Measurements from ENCODE around the gene USP2.

The USP2 gene

DNA sequence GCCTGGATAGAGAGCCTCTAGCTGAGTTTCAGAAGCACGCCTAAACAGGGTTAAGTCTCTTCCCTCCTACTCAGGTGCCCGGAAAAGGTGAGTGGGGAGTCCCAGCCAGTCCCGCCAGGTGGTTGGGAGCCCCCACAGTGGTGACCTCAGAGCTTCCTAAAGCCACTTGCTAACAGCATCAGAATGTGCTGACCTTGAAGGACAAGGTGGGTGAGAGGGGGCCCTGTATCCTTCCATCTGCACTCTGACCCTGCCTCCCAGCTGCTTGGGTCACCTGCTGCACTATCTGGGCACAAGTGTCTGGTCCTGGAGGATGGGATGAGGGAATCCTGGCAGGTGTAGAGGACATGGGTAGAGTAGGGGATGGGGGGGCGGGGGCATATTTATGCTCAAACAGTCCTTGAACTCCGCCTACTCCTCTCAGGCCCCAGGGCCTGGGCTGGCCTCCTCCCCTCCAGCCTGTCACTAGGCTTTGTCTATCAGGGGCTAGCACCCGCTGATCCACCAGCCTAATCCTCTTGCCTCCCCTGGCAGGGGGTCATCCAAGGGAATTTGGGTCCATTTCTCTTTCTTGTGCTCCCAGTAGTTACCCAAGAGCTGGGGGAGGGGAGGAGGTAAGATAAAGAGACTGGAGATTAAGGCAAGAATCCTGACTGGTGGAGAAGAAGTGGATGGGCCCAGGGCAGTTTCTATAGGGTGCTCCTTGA is 3.4 kb downstream of the USP2 start:
- DNase-seq (ENCODE audit: low read depth in 4 of 4, low spot score in 1 of 4), result no peak

DNA sequence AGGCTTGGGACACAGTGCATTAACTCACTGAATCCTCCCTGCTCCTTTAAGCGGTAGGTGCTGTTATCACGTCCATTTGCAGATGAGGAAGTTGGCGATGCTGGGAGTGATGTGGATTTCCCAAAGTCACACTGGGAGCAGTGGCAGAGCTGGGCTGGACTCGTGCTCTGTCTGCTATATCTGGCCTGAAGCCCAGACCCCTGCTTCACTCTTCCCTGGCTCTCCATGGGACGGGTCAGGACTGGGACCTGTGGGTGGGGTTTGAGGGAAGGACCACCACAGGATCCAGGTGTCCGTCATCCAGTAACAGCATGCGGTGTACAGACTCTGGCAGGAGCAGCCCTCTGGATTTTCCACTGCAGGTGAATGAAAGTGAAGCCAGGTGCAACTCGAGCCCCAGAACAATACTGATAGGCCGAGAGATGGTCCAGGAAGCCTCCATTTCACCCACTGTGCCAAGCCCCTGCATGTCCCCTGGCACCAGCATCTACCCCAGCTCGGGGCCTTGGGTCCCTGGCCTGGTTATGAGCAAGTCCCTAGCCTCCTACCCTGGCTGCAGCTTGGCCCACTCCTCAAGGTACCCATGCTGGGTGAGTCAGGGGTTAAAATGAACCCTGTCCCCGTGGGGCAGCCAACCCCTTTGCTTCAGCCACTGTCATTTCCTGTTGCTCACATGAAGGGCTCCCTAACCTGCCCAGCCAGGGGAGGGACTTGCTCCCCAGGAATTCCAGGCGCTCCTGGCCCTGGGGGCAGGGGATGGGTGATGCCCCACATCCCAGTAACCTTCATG is 4.2 kb downstream of the USP2 start:
- no peak for DNase-seq (ENCODE audit: low read depth in 4 of 4, low spot score in 1 of 4)

DNA sequence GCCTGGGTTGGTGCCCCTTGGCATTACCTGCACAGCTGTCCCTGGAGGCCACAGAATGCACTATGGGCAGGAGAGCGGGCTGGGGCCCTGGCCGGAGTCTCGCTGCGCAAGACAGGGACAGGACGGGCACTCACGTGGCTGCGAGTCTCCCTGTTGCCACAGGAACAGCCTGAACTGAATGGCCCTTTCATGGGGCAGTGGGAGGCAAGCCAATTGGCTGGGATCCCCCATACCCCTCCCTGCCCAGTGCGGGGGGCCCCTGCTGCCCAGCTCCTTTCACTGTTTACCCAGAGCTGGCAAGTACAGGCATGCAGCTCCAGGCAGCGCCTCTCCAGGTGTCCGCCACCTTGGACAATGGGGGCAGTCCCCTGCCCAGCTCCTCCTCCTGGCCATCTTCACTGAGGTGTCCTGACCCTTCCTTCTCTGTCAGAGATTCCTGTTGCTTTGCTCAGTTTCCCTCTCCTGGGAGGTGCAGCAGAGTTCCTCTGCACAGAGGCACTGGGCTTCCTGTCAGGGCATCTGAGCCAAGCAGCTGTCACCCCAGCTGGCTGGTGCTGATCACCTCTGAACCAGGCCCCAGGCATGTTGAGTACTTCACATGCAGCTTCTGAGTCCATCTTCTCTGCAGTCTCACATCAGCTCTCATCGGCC is 5.2 kb downstream of the USP2 start:
- DNase-seq (ENCODE audit: low read depth in 4 of 4, low spot score in 1 of 4), result no peak

DNA sequence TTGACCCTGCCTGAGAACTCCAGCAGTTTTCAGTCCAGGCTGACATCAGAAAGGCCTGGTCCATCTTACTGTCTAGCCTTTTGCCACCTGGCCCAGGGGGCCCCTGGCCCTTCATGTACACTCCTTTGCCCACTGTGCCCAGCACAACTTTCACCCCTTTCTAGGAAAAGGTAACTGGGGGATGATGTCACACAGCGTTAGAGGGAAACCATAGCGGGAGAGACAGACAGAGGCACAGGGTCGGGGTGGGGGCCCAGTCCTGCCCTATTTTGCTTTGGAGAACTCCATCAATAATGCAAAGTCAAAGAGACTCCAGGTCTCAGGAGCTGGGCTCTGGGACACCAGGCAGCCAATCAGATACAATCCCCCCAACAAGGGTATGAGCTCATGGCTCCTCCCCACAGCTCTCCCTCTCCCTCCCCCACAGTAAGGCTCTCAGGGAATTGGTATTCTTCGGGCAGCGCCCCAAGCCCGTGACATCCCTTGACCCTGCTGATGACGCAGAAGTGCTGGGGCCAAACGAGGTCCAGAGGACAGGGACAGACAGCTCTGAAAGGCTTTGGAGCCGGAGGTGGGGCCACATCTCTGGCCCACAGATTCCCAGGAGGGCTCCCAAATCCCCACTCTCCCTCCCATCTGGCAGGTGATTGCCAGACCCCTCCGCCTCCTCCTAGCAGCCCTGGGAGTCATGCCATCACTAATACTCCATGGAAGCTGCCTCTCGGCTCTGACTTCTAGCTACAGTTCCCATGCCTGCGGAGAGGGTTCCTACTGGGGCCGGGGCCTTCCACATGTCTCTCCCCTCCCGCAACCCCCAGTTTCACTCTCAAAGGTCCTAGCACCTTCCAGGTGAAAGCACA is 5.9 kb downstream of the USP2 start:
- no peak for DNase-seq (ENCODE audit: low read depth in 4 of 4, low spot score in 1 of 4)

DNA sequence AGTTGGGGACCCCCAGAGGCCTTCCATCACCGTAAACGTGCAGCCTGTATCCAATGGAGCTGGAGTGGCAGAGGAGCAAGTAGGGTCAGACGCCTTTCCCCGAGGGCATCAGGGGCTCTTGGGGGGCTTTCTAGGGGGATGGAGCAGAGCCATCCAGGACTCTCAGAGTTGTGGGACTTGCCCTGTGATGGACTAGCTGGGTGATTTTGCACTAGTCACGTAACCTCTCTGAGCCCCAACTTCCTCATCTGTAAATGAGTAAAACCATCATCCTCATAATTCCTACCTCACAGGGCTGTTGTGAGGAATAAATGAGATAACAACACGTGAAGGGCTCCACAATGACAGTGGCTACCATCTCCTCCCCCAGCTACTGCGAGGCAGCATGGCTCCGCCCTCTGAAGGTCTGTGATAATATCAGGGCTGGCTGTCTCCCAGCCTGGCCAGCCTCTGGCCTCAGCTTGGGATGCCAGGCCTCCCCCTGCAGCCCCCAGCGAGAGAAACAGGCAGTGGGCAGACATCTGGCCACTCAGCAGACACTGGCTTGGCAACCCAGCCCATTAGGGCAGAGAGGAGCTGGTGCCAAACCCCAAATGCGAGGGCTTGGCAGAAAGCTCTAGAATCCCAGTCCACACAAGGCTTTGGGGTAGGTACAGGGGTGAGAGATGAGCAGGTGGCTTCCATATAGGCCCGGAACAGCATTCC is 6.7 kb downstream of the USP2 start:
- no peak for DNase-seq (ENCODE audit: low read depth in 4 of 4, low spot score in 1 of 4)

DNA sequence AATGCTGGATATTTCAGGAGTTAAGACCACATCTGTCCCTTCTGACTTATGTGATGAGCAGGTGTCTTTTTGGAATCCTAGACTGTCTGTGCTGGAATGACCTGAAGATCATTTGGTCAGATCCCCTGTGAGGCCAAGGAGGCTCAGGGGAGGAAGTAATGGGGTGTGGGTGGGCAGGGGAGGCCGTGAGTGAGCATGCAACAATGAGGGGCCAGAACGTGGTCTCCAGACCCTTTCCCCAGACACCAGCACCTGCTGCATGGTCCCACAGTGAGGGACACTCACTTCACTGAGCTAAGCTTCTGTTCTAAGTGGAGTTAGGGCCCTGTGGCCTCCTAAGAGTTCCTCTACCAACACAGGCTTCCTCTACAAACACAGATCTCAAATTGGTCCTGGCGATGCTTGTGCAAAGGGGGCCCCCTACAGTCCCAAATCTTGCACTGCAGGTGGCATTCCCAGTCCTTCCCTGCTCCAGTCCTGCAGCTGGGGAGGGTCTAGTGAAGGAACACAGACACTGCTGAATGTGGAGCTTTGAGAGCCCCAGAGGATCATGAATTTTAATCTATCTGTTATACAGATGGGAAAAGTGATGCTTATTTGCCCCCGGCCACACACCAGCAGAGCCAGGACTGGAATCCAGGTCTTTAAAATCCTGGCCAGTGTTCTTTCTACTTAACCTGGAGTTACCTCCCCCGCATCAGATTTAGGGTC is 7.4 kb downstream of the USP2 start:
- peak in 1 of 4 experiments; percentile 25 for DNase-seq (ENCODE audit: low read depth in 4 of 4, low spot score in 1 of 4)

DNA sequence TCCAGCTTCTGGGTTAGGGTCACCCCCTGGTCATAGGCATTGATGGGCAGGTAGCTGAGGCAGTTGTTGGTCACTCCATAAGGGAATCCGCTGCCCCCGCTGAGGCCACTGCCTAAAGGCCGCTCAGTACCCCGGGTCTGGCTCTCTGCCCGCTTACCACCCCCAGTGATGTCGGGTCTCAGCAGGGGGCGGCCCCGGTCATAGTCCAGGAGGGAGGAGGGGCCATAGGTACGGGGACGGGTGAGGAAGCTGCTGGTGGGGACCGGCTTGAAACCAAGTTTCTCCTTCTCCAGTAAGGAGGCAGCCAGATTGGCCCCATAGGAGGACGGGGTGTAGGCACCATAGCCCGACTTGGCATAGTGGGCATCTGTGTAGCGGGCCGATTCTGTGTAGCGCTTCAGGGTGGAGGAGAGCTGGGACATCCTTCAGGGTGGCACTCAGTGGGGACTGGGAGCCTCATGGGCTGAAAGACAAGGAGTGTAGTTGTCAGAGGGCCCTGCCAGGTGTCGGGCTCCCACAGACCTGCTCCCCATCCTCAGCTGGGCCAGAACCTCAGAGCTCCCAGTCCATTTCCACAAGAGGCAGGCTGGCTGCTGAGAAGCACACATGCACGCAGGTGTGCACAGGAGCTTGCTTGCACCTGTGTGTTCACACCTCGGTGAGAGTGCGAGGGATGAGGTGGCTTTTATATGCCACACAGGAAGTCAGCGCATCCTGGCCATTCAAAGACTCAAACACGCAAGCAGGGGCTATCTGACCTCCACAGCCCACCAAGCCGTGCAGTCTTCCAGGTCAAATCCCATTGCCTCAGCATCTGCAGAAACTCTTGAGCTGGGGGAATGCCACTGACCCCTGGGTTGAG is 8.2 kb downstream of the USP2 start:
- no peak for DNase-seq (ENCODE audit: low read depth in 4 of 4, low spot score in 1 of 4)

DNA sequence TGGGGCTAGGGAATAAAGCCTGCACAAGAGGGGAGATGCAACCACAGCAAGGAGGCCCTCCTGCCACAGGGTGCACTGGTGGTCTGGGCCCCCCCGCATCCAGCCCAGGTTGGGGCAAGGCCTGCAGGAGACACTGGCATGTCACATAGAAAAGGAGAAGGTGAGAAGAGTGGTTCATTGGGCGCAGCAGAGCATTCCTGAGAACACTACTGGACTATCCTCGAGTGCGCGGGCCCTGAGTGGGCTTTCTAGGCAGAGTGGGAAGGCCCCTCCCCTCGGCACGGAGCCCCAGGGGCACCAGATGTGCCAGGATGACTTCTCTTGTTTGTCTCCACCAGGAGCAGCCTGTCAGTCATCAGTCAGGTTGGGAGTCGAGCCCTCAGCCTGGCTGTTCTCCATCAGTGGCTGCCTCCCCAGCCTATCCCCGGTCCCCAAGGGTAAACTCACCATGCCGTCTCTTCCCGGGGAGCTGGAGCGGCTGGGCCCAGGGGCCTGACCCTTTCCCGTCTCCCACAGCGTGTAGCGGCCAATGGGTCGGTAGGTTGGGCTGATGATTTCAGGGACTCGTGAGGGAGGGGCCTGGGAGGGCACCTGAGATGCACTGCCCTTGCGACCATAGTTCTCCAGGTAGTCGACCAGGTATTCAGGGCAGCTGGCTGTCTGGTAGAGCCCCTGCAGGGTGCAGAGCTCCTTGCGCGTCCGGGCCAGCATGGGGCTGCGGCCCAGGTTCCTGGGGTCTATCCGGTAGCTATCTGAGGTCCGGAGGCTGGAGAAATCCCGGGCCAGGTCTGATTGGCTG is 9.0 kb downstream of the USP2 start:
- DNase-seq (ENCODE audit: low read depth in 4 of 4, low spot score in 1 of 4), result no peak

DNA sequence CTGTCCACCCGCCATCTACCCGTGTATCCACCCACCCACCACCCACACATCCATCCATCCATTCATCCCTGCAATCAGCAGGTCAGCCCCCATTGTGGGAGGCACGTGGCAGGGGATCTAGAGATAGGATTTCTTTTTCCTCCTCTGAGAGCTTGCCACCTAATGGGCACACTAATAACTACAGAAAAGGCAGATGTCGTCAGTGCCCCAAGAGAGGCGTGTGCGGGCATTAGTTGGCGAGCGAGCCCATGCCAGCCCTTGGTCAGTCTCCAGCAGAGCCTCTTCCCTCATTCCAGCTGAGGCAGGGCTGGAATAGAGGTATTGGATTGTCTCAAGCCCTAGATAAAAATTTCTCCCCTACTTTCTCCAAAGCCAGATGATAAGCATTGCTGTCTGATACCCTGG is 9.7 kb downstream of the USP2 start:
- no peak for DNase-seq (ENCODE audit: low read depth in 4 of 4, low spot score in 1 of 4)

DNA sequence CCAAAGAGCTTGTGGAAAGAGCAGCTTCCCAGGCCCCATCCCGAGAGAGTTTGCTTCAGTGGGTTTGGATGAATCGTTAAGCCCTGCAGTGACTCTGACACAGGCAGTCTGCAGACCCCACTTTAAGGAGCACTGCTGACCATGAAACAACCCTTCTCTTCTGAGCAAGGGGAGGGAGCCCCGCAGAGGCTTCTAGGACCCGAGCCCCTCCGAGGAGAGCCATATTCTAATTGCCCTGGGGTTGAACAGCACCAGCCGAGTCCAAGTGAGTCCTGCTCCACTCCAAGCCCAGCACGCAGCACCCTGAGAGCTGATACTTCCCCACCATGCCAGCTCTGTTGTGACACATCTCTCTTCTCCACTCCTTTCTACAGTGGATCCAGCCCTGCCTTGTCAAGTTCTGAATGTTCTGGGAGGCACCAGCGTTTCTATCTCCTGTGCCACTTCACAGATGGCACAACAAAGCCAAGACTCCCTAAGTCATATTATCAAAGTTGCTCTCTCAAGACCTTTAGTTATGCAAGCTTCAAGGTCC is 10.4 kb downstream of the USP2 start:
- no peak for DNase-seq (ENCODE audit: low read depth in 4 of 4, low spot score in 1 of 4)

DNA sequence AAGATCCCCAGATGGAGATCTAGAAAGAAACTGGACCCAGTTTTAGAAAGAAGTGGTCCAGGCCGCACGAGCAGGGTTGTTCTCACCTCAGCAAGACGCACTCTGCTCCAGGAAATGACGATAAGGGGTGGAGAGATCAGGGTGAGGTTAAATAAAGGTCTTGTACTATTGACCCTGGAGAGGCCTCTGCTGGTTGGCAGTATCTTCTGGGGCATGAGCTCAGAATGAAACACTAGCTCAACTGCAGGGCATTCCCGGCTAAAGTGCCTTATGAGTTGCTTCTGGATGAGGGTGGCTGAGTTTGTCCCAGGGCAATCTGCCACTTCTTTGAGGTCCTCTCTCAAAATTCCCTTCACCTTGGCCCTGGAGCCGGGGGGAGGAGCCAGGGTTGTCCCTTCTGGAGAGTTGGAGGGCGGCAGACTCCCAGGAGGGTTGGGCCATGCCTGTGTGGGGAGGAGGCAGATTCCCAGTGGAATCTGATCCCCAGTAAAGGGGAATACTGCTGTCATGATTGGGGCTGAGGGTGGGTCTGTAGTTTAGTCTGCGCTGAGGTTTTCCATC is 10.9 kb downstream of the USP2 start:
- DNase-seq (ENCODE audit: low read depth in 4 of 4, low spot score in 1 of 4), result no peak

DNA sequence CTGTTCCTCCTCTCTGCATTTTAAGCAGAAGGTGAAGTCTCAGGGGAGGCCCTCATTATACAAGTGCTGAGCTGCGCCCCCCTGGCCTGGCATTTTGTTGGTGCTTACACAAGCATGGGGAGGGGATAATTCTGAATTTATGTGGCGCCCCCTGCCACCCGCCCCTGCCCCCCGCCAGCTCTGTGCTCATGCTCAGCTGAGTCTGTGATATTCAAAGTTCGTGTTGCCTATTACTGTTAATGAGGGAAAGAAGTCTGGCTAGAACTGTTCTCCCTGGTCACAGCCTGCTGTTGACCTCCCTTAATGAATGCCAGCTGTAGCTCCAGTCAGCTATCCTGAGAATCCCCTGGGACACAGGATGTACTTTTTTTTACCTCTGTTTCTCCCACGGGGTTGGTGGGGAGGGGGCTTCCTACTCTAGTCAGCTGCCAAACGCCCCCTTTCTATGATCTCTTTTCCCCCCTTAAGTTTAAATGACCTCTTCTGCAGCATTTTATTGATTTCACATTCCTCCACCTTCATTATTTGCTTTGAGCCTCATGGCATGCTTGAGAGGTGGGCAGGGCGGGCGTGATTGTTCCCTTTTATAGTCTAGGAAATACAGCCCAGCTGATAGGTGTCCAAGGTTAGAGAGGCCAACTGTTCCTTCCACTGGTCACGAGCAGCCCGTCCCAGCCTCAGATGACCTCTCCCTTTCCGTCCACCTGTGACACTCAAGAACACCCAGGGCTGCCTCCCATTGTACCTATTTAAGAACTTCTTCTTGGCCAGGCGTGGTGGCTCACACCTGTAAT is 12.2 kb downstream of the USP2 start:
- DNase-seq (ENCODE audit: low read depth in 4 of 4, low spot score in 1 of 4), result no peak

DNA sequence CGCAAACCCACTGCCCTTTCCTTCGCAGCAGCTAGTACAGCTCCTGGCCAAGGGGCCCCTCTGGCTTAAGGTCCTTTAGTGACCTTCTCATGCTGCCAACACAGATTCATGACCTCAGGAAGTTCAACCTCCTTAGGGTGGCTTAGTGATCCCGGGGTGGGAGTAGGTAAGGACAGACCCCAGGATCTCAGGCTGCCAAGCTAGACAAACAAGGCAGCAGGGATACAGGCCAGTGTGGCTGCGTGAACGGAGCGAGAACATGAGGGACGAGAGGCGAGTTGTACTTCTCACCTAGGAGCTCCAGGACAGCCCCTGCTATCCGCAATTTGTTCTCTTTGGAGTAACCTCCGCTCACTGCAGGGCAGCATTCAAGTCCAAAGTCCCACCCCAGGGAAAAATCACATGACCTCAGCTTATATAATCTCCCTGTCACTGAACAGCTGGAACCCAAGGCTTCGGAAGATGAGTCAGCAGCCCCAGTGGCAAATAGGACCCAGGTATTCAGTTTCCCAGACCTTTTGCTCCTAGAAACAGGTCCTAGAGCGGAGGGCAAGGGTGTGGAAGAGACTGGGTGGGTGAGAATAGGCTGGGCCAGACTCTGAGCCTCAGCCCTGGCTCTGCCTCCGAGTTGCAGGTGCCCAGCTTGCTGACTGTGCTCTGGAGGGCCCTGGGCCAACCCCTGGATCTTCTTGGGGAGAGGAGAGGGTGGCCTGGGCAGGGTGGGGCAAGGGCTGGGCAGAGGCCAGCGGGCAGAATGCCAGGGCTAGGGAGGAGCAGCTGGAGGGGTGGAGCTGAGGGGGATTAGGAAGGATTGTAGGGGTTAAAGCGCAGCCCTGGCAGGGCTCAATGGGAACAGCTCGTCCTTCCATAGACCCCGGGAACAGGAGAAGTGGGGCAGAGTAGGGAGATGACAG is 13.1 kb downstream of the USP2 start:
- DNase-seq (ENCODE audit: low read depth in 4 of 4, low spot score in 1 of 4), result no peak

DNA sequence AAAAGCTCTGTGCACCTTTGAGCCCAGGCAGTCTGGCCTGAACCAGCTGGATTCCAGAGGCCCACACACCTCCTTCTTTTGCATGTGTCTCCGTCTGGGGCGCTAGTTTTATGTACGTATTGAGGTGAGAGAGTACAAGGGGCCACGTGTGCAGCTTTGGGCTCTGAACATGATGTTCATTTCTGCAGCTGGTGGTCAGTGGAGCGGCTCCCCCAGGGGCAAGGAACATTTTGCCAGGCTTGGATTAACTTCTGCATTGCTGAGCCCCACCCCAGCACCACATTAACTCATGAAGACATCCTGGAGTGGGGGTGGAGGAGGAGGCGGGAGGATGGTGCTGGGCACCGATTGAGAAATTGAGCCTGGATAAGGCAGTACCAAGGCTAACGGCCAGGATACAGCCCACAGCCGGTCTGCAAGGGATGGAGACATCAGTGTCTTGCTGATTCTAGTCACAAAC is 13.8 kb downstream of the USP2 start:
- no peak for DNase-seq (ENCODE audit: low read depth in 4 of 4, low spot score in 1 of 4)

DNA sequence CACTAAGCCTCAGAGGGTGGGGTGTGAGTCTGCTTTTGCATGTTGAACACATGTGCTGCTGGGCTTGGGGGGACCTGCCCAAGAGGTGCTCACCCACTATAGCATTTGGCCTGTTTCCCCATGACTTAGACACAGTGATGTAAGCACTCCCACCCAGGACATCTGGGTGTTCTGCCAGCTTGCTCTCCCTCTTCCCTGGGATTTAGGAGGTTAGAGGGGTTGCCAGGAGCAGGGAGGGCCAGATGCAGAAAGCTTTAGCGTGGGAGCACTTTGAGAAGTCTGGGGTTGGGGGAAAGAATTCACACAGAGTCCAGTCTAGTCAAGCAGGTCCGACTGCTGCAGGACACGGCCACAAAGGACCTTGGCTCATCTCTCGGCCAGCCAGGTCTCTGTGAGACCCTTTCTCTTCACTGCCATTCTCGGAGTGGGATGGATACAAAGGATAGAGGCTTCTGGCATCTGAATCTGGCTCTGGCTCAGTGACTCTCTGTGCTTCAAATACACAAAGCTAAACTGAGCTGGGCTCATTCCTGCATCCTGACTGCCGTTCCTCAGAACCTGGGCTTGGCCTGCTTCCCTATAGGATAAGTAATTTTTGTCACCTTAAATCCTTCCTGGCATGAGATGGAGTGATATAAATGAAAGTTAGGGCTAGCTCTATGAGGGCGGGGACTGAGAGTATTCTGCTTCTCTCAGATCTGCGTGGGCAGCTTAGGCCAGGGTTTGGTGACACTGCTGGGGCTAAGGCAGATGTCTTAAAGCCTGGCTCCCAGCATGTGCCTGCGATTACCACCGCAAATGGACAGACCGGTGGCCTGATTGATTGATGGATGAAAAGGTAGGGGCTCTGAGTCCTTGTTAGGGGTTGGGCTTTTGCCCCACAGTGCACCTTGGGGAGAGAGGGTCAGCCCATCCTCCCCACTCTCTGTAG is 14.5 kb downstream of the USP2 start:
- DNase-seq (ENCODE audit: low read depth in 4 of 4, low spot score in 1 of 4), result no peak

Data from stimulated activated CD4-positive, alpha-beta T cell treated with anti-CD3 and anti-CD28 coated beads, Interleukin-1b, Interleukin-23, amount 100 ng/mL, for 24 hours (primary cell).